ENCODE results near the gene PIP5K1B.

PIP5K1B gene

DNA sequence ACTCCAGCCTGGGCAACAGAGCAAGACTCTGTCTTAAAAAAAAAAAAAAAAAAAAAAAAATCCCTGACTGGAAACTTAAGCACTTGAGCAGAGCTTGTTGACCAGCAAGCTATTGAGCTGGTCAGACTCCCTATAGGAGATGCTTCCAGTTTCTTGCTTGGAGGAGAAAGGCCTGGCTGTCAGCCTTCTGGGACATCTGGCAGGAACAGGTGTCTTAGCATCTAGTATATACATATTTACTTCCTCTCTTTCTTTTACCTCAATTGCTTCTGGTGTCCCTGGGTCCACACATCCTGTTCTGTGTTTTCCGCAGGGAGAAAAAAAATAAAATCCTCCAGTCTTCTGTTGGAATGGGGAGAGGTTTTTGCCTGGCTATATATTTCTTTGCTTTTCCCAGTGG lies 248.7 kb downstream of the PIP5K1B start:
- H3K4me3 ChIP-seq (ENCODE audit: low read depth, low read length) = no peak overlapping the region
- TF ChIP-seq, protein P1, sequence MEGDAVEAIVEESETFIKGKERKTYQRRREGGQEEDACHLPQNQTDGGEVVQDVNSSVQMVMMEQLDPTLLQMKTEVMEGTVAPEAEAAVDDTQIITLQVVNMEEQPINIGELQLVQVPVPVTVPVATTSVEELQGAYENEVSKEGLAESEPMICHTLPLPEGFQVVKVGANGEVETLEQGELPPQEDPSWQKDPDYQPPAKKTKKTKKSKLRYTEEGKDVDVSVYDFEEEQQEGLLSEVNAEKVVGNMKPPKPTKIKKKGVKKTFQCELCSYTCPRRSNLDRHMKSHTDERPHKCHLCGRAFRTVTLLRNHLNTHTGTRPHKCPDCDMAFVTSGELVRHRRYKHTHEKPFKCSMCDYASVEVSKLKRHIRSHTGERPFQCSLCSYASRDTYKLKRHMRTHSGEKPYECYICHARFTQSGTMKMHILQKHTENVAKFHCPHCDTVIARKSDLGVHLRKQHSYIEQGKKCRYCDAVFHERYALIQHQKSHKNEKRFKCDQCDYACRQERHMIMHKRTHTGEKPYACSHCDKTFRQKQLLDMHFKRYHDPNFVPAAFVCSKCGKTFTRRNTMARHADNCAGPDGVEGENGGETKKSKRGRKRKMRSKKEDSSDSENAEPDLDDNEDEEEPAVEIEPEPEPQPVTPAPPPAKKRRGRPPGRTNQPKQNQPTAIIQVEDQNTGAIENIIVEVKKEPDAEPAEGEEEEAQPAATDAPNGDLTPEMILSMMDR (IDR thresholded peaks at IDR 0.05; ENCODE audit: low read depth, low read length) = no peak

- TF ChIP-seq, protein P1 (IDR thresholded peaks at IDR 0.05; ENCODE audit: low read depth, low read length) = no peak
- no peak overlapping the region for H3K4me3 ChIP-seq (ENCODE audit: low read depth, low read length)
Measured at GRCh38 chr9:68955330-68955729, 250.3 kb downstream of the PIP5K1B start.

GRCh38 chr9:68957479-68957878 lies 252.4 kb downstream of the PIP5K1B start:
- no peak overlapping the region for H3K4me3 ChIP-seq (ENCODE audit: low read depth, low read length)
- TF ChIP-seq, protein P1 (IDR thresholded peaks at IDR 0.05; ENCODE audit: low read depth, low read length) = no peak

- TF ChIP-seq, protein P1 (IDR thresholded peaks at IDR 0.05; ENCODE audit: low read depth, low read length) = no peak
- no peak overlapping the region for H3K4me3 ChIP-seq (ENCODE audit: low read depth, low read length)
Measured at GRCh38 chr9:68961587-68961986, 256.5 kb downstream of the PIP5K1B start.

- H3K4me3 ChIP-seq (ENCODE audit: low read depth, low read length) = no peak overlapping the region
- TF ChIP-seq, protein P1 (IDR thresholded peaks at IDR 0.05; ENCODE audit: low read depth, low read length) = no peak
Measured at GRCh38 chr9:68963416-68963815, 258.4 kb downstream of the PIP5K1B start.

- no peak overlapping the region for H3K4me3 ChIP-seq (ENCODE audit: low read depth, low read length)
- TF ChIP-seq, protein P1 (IDR thresholded peaks at IDR 0.05; ENCODE audit: low read depth, low read length) = no peak
Measured at GRCh38 chr9:68964102-68964541, 259.1 kb downstream of the PIP5K1B start.

DNA sequence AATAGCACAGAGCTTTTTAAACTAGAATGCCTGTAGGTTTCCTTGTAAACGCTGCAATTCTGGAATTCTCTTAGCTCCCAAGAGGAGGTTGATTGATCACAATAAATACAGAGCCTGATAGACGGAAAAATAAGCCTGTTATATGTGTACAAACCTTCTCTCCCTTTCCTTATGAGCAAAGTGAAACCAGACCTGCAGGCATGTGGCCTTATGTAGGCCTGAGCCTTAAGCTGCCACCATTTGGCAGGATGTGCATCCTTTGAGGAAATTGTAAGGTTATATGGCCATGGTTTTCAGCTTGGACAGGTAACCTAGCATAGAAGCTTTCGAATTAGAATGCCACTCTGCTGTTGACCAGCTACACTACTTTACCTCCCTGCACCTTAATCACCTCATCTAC lies 259.7 kb downstream of the PIP5K1B start:
- TF ChIP-seq, protein P1 (IDR thresholded peaks at IDR 0.05; ENCODE audit: low read depth, low read length) = no peak
- no peak overlapping the region for H3K4me3 ChIP-seq (ENCODE audit: low read depth, low read length)
